WTC11 (cell line): ENCODE data around the gene BHLHE23.

ENCODE experiments used
- RELA ChIP-seq: sonication (generic); formaldehyde crosslinking; IDR thresholded peaks from 2 replicates; pipeline ENCODE4 v1.8.1; 2022; ENCODE audit warnings: missing genetic modification reagents, mild to moderate bottlenecking, borderline replicate concordance
- TCF7 ChIP-seq: sonication (generic); formaldehyde crosslinking; IDR thresholded peaks from 2 replicates; pipeline ENCODE4 v1.8.0; 2022; ENCODE audit warnings: mild to moderate bottlenecking, low read depth, missing genetic modification reagents, moderate library complexity
- TEAD4 ChIP-seq: sonication (generic); formaldehyde crosslinking; IDR thresholded peaks from 2 replicates; pipeline ENCODE4 v1.8.0; 2022; ENCODE audit warnings: mild to moderate bottlenecking, missing genetic modification reagents
- TF ChIP-seq, protein P1 (sequence below): fragments of 200-600 bp; IDR thresholded peaks from 2 replicates; pipeline ENCODE4 v1.8.0; 2022; ENCODE audit warnings: antibody characterized with exemption
- TF ChIP-seq, protein P2 (sequence below): sonication (generic); formaldehyde crosslinking; IDR thresholded peaks from 2 replicates; pipeline ENCODE4 v1.8.0; 2022; ENCODE audit warnings: mild to moderate bottlenecking, missing genetic modification reagents
- TF ChIP-seq, protein P3 (sequence below): sonication (generic); formaldehyde crosslinking; conservative IDR thresholded peaks from 2 replicates; pipeline ENCODE4 v1.8.1; 2023; ENCODE audit warnings: mild to moderate bottlenecking, low read depth, missing genetic modification reagents, moderate library complexity

DNA sequence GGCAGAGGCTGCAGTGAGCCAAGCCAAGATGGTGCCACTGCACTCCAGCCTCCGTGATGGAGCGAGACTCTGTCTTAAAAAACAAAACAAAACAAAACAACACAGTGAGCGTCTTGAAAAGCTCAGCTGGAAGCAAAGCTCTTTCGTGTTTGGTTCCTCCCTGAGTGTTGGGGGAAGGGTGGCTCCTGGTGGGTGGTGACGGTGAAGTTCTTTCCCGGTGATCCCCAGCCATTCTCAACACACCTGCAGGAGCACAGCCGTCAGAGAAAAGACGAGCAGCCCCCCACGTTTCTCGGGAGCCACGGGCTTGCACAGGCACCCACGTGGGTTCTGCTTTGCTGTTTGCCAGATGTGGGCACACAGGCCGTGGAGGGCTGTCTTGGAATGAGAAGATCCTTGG lies 3.2 kb downstream of the BHLHE23 start:
- TF ChIP-seq TCF7 (CRISPR knock-in tag) (no peak), TEAD4 (CRISPR knock-in tag) (no peak), RELA (no peak)
- TF ChIP-seq, protein P1, sequence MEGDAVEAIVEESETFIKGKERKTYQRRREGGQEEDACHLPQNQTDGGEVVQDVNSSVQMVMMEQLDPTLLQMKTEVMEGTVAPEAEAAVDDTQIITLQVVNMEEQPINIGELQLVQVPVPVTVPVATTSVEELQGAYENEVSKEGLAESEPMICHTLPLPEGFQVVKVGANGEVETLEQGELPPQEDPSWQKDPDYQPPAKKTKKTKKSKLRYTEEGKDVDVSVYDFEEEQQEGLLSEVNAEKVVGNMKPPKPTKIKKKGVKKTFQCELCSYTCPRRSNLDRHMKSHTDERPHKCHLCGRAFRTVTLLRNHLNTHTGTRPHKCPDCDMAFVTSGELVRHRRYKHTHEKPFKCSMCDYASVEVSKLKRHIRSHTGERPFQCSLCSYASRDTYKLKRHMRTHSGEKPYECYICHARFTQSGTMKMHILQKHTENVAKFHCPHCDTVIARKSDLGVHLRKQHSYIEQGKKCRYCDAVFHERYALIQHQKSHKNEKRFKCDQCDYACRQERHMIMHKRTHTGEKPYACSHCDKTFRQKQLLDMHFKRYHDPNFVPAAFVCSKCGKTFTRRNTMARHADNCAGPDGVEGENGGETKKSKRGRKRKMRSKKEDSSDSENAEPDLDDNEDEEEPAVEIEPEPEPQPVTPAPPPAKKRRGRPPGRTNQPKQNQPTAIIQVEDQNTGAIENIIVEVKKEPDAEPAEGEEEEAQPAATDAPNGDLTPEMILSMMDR = no peak
- TF ChIP-seq, protein P2, sequence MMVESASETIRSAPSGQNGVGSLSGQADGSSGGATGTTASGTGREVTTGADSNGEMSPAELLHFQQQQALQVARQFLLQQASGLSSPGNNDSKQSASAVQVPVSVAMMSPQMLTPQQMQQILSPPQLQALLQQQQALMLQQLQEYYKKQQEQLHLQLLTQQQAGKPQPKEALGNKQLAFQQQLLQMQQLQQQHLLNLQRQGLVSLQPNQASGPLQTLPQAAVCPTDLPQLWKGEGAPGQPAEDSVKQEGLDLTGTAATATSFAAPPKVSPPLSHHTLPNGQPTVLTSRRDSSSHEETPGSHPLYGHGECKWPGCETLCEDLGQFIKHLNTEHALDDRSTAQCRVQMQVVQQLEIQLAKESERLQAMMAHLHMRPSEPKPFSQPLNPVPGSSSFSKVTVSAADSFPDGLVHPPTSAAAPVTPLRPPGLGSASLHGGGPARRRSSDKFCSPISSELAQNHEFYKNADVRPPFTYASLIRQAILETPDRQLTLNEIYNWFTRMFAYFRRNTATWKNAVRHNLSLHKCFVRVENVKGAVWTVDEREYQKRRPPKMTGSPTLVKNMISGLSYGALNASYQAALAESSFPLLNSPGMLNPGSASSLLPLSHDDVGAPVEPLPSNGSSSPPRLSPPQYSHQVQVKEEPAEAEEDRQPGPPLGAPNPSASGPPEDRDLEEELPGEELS (CRISPR knock-in tag) = peak; percentile 37; the same call in 1 of the 2 replicates
- TF ChIP-seq, protein P3, sequence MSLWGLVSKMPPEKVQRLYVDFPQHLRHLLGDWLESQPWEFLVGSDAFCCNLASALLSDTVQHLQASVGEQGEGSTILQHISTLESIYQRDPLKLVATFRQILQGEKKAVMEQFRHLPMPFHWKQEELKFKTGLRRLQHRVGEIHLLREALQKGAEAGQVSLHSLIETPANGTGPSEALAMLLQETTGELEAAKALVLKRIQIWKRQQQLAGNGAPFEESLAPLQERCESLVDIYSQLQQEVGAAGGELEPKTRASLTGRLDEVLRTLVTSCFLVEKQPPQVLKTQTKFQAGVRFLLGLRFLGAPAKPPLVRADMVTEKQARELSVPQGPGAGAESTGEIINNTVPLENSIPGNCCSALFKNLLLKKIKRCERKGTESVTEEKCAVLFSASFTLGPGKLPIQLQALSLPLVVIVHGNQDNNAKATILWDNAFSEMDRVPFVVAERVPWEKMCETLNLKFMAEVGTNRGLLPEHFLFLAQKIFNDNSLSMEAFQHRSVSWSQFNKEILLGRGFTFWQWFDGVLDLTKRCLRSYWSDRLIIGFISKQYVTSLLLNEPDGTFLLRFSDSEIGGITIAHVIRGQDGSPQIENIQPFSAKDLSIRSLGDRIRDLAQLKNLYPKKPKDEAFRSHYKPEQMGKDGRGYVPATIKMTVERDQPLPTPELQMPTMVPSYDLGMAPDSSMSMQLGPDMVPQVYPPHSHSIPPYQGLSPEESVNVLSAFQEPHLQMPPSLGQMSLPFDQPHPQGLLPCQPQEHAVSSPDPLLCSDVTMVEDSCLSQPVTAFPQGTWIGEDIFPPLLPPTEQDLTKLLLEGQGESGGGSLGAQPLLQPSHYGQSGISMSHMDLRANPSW (CRISPR knock-in tag) = no peak
